Hindlimb muscle (tissue), 1 donor: ENCODE data around the gene TMEM40. TPM values are rescaled to one million over a fixed set of nuclear protein-coding genes. Genes with fewer than 3 reads are reported as not detected.
"Not testable (repeated sequence)": the region's sequence is repeated elsewhere in the genome, so short reads cannot be mapped to it uniquely, and the experiment has no call there.

Source experiments
- DNase-seq: peaks from one replicate; pipeline ENCODE4 v3.0.0-alpha.2; 2013
- polyA plus RNA-seq: library from polyadenylated mRNA; unstranded; fragments of 120-200 nt; gene quantifications from one replicate; pipeline ENCODE4 v1.2.1, GENCODE V29; 2013; ENCODE audit not compliant: insufficient read length

The TMEM40 gene
- polyA plus RNA-seq, 1 donor = 18.9 TPM

DNA sequence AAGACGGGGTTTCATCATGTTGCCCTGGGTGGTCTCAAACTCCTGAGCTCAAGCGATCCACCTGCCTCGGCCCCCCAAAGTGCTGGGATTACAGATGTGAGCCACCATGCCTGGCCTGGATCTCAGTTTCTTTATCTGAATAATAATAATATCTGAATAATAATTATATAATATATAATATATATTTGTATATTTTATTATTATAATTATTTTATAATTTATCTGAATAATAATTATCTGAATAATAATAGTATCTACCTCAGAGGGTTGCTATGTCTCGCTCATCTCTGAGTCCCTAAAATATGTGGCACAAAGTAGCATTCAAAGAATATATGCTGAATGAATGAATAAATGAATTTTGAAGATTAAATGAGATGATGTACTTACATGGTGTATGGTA is 44.8 kb downstream of the TMEM40 start:
- DNase-seq = no peak

DNA sequence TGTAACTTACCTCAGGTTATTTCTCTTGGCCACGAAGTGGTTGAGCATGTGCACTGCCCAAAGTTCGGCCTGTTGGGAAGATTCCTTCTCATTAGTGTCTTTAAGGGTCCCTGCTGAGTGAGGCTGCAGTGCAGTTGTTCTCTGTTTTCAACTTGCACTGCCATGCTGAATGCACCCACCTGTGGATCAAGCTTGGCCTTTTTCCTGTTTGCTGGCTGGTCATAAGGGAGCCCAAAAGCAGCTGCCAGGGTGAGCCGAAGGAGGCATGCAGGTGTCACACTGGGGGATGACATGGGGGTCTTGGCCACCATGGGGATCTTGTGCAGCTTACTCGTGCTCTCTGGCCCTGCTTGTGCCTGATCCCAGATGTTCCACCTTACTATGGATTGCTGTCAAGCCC is 49.0 kb downstream of the TMEM40 start:
- DNase-seq = no peak

DNA sequence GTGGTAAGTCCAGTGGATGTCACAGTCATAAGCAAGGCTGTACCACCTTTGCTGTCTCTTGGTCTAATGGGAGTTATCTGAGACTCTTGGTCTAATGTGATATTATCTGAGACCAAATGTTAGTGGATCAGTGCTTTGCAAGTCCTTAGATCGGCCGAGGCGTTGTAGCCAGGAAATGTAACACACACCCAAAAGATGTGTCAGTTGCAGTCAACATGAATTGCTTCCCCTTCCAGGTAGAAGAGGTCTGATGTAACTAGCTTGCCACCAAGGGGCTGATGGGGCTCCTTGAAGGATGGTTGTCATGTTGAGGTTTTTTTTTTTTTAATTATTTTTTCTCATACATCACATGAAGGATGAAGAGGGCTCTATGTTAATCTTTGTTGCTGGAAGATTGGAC is 49.7 kb downstream of the TMEM40 start:
- no peak for DNase-seq

DNA sequence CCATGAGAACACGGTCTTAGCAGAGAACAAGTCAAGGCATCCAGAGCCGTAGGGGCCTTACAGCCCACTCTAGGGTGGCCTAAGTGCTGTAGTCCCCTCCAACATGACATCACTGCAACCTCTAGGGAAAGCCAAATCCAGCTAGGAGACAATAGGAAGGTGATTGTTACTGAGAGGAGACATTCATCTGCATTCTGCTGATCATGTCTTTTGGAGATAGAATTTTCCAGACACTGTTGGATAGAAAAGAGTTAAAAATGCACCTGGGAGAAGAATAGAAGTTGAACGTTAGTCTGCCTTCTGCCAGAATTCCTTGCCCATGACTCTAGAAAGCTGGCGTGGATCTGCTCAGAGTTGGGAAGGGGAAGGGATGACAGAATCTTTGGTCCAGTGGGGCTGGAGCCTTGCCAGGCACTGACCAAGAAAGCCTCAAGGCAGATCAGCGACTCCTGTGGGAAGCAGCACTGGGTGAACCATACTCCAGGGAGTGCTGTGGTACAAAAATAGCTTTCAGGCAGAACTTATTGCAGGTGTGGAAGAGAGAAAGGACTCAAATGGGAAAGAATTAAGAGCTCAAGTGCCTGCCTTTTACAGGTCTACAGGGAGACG is 50.4 kb downstream of the TMEM40 start:
- DNase-seq = no peak

DNA sequence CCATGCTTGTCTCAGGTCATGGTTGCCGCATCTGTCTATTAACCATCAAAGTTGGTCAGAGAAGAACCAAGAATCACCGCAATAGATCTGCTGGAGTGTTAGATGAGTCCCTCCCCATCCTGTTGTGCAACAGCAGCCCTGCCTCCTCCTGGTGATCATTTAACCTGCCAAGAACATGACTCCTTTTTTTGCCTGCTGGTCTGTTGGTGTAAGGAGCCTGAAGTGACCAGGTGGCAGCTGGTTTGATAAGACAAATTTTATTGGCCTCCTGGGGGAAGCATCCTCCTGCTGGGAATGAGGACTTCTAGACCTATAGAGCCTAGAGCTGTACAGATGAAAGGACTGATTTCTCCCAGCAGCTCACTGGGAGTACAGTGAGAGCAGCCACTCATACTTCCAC is 51.6 kb downstream of the TMEM40 start:
- DNase-seq = no peak

DNA sequence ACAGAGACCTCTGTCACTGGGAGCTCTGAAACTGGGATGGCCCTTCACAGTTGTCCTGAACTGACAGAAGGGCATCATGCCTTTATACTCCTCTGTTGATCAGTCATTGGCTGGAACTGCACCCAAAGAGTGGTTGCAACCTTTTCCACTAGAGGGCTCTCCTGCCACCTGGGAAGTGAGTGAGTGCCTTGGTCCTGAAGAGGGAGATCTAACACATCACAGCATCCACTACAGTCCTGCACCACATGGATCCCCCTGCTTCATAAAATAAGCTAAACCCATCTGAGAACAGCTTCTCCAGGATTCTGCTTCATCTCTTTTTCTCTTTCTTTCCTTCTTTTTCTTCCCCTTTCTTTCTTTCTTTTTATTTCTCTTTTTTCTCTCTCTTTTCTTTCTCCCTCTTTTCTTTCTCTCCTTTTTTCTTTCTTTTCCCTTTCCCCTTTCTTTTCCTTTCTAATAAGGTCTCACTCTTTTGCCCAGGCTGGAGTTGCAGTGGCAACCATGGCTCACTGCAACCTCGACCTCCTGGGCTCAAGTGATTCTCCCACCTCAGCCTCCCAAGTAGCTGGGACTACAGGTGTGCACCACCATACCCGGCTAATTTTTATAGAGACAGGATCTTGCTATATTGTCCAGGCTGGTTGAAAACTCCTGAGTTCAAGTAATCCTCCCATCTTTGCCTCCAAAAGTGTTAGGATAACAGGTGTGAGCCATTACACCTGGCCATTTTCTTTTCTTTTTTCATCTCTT is 52.4 kb downstream of the TMEM40 start:
- no peak for DNase-seq

DNA sequence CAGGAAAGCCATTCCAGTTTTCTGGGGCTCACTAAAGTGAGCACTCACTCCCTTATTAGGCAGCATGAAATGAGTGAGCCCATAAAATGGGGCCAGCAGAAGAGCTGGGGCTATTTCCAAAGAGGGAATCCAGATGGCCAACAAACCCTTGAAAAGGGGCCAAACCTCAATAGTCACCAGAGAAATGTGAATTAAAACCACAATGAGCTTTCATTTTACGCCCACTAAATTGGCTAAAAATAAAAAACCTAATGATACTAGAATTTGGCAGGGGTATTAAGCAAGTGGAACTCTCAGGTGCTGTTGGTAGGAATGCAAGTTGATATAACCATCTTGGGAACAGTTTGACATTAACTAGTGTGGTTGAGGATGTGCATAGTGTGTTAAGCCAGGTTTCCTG is 53.1 kb downstream of the TMEM40 start:
- no peak for DNase-seq

DNA sequence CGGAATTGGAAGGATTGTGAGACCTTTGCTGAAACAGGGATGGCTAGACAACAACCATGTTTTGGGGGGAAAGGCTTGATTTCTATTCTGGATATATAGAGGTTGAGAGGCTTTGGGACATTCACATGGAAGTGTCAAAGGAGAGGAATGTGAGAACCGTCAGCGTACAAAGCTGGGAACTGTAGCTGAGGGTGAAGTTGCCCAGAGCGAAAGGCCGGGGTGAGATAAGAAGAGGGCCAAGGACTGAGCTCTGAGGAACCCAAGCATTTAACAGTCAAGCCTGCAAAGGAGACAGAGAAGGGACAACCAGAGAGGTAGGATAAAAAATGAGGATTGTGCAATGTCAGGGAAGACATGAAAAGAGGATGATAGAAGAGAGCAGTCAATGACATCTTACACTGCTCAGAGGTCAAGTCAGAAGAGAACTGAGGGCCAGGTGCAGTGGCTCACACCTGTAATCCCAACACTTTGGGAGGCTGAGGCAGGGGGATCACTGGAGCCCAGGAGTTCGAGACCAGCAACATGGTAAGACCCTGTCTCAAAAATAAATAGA is 53.6 kb downstream of the TMEM40 start:
- no peak for DNase-seq

DNA sequence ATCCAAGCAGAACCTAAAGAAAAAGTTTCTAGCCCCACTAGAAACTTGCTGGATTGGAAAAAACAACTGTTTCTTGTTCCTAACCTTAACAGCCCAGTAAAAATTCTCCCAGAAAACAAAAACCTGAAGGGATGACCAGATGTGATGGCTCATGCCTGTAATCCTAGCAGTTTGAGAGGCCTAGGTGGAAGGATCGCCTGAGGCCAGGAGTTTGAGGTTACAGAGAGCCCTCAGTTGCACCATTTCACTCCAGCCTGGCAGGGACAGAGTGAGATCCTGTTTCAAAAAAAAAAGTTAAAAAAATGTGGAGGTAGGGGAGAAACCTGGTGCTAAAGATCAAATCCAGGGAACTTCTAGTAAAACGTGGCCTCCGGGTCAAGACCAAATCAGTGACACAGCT is 56.6 kb downstream of the TMEM40 start:
- DNase-seq = no peak

DNA sequence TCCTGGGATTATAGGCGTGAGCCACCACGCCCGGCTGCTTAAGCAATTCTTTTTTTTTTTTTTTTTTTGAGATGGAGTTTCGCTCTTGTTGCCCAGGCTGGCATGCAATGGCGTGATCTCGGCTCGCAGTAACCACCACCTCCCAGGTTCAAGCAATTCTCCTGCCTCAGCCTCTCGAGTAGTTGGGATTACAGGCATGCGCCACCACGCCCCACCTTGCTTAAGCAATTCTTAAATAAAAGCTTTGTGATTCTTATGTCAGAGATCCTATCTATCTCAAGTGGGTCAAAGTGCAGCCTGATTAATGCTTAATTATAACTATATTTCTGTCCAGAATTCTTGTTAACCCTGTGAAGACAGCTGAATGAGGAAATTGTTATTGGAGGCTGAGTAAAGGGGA is 57.5 kb downstream of the TMEM40 start:
- DNase-seq = not testable (repeated sequence)

DNA sequence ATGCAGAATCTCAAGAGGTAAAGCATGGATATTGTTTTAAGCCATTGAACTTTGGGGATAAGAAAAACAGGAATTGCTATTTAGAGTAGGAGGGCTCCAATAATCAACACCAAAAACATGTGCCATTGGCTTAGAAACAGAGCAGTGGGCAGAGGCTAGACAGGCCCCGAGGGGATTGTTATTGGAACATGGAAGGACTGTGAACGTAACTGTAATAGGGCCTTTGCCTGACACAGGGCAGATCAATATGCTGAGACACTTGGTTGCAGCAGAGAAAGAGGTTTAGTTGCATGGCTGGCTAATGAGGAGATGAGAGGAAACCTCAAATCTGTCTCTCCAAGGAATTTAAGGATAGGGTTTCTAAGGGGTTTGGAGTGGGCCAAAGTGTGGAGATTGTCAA is 58.3 kb downstream of the TMEM40 start:
- DNase-seq = no peak

DNA sequence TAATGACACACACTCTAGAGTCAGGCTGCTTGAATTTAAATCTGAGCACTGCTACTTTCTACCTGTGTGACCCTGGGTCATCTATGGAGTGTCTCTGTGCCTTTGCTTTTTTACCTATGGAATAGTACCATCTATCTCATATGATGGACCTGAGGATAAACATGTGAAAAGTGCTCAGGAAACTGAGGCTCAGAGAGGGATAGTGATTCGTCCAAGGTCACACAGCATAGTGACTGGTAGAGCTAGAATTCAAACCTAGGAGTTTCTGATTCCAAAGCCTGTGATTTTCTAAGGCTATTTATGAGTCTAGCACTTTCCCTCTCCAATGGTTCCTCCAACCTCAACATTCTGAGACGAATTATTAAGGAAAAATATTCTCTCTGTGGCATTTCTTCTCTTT is 63.1 kb downstream of the TMEM40 start:
- DNase-seq = no peak

DNA sequence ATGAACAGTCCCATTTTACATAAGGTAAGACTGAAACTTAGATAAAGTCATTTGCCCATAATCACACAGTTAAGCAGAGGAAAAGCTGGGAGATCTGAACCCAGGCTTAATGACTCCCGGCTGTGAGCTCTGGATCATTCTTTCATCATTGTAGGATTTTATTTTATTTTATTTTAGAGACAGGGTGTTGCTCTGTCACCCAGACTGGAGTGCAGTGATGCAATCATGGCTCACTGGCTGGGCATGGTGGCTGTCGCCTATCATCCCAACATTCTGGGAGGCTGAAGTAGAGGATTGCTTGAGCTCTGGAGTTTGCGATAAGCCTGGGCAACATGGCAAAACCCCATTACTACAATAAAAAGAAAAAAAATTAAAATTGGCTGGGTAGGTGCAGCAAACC is 63.9 kb downstream of the TMEM40 start:
- no peak for DNase-seq

DNA sequence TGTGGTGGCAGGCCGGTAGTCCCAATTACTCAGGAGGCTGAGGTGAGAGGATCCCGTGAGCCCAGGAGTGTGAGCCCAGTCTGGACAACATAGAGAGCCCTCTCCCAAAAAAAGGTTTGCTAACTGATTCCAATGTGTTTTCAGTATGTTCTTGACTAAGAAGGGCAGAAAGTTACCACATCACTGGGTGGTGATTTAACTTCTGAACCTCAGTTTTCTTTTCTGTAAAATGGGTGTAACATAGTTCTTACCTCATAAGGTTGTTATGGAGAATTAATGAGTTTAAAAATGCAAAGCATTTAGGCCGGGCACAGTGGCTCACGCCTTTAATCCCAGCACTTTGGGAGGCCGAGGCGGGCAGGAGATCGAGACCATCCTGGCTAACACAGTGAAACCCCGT is 66.6 kb downstream of the TMEM40 start:
- no peak for DNase-seq

DNA sequence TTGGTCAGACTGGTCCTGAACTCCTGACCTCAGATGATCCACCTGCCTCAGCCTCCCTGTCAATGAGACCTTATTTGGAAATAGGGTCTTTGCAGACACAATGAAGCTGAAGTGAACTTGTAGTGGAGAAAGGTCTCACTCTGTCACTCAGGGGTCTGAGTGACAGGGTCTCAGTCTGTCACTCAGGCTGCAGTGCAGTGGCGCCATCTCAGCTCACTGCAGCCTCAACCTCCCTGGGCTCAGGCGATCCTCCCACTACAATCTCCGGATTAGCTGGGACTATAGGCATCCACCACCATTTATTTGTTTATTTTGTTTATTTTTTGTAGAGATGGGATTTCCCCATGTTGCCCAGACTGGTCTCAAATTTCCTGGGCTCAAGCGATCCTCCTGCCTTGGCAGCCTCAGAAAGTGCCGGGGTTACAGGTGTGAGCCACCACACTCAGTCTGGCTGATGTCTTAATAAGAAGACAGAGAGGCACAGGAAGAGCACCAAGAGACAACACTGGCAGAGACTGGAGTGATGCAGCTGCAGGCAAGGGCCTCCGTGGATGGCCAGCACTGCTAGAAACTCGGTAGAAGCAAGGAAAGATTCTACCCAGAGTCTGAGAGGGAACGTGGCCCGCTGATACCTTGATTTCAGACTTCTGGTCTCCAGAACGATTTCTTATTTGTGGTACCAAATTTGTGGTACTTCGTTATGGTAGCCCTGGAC is 68.9 kb downstream of the TMEM40 start:
- DNase-seq = no peak

DNA sequence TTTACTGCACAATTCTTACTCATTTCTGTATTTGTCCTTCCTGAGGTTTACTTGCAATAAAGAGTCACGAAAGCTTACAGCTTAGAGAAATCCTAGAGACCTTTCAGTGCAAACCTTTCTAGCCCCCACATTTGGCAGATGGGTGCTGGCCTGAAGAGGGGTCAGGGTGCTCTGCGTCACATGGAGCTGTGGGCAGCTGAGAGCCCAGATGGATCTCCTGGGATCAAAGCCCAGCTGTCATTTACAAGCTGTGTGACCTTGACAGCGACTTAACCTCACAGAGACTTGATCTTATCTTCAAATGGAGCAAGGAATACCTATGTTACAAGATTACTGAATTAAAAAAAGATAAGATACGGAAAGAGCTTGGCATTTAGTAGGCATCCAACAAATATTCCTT is 71.1 kb downstream of the TMEM40 start:
- no peak for DNase-seq

DNA sequence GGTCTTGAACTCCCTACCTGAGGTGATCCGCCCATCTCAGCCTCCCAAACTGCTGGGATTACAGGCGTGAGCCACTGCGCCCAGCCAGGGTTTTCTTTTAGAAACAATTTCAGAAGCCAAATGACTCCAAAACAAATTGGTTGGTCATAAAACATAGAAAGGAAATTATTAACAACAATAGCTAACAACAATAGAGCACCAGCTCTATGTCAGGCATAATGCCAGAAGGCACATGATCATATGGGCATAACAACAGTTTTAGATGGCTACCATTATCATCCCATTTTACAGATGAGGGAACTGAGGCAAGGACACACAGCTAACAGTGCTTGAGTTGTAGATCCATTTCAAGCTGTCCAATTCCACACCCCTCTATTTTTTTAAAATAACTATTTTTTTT is 73.0 kb downstream of the TMEM40 start:
- no peak for DNase-seq

Other genes with a start within 250 kb of the TMEM40 start
- gene MKRN2OS, start 213.8 kb downstream of the TMEM40 start, polyA plus RNA-seq = 0.70 TPM
- gene MKRN2, start 202.2 kb downstream of the TMEM40 start, polyA plus RNA-seq = 32.8 TPM
- gene RAF1, start 95.1 kb downstream of the TMEM40 start, polyA plus RNA-seq = 109 TPM
- 63.9 TPM for gene CAND2, start 37.4 kb upstream of the TMEM40 start, polyA plus RNA-seq
- gene RPL32, start 82.3 kb upstream of the TMEM40 start, polyA plus RNA-seq = 2,994 TPM